Nephron (organoid): Measurements from ENCODE around the gene PDS5A.

Experiments used
- H3K27ac Mint-ChIP-seq, 3 experiments: 2 replicates each; pipeline ENCODE4 v1.8.0; 2020; ENCODE audit warnings: mixed read lengths in 3 of 3, mild to moderate bottlenecking in 2 of 3, moderate library complexity in 1 of 3
- H3K27me3 Mint-ChIP-seq: 2 replicates; pipeline ENCODE4 v1.8.0; 2021; ENCODE audit warnings: low read depth, mild to moderate bottlenecking, moderate library complexity, mixed read lengths
- H3K36me3 Mint-ChIP-seq: 2 replicates; pipeline ENCODE4 v1.8.0; 2020; ENCODE audit warnings: low read depth, mixed read lengths
- H3K4me1 Mint-ChIP-seq: 2 replicates; pipeline ENCODE4 v1.8.0; 2020; ENCODE audit warnings: mixed read lengths
- H3K4me3 Mint-ChIP-seq, 3 experiments: 2 replicates each; pipeline ENCODE4 v1.8.0; 2020; ENCODE audit warnings: mild to moderate bottlenecking in 3 of 3, mixed read lengths in 3 of 3, moderate library complexity in 2 of 3
- H3K9me3 Mint-ChIP-seq: 2 replicates; pipeline ENCODE4 v1.8.0; 2020; ENCODE audit warnings: mixed read lengths
- CTCF ChIP-seq, 3 experiments: fragments of 200-600 bp; sonication (generic); IDR thresholded peaks; one replicate each; pipeline ENCODE4 v1.5.0; 2021; ENCODE audit warnings: antibody characterized with exemption in 3 of 3; ENCODE audit not compliant: unreplicated experiment in 3 of 3

Gene PDS5A

GRCh38 chr4:39864391-39864790 lies 113.3 kb downstream of the PDS5A start:
- Mint-ChIP-seq H3K4me3 (no peak overlapping the region), H3K9me3 (no peaks in the 10 kb centered on the region), H3K27ac (no peak overlapping the region), H3K36me3 (peaks cover 58% of the 10 kb centered on the region), H3K27me3 (no peaks in the 10 kb centered on the region), H3K4me1 (no peaks in the 10 kb centered on the region)
- TF ChIP-seq CTCF (IDR thresholded peaks at IDR 0.05; ENCODE audit: unreplicated experiment in 3 of 3): no peak

GRCh38 chr4:39860804-39861203 lies 116.9 kb downstream of the PDS5A start:
- Mint-ChIP-seq H3K27ac (no peak overlapping the region), H3K36me3 (peaks cover 73% of the 10 kb centered on the region), H3K9me3 (peaks cover 4% of the 10 kb centered on the region), H3K4me1 (no peaks in the 10 kb centered on the region), H3K4me3 (no peak overlapping the region), H3K27me3 (no peaks in the 10 kb centered on the region)
- no peak for TF ChIP-seq CTCF (IDR thresholded peaks at IDR 0.05; ENCODE audit: unreplicated experiment in 3 of 3)

- Mint-ChIP-seq H3K36me3 (peaks cover 83% of the 10 kb centered on the region), H3K27ac (no peak overlapping the region), H3K9me3 (peaks cover 13% of the 10 kb centered on the region)
Observed at GRCh38 chr4:39855909-39856512, 121.7 kb downstream of the PDS5A start.

GRCh38 chr4:39852636-39853035 lies 125.1 kb downstream of the PDS5A start:
- Mint-ChIP-seq H3K4me3 (no peak overlapping the region), H3K27ac (no peak overlapping the region)
- TF ChIP-seq CTCF (IDR thresholded peaks at IDR 0.05; ENCODE audit: unreplicated experiment in 3 of 3): no peak

More at GRCh38 chr4:39855909-39856512, 121.7 kb downstream of the PDS5A start:
- no peak for TF ChIP-seq CTCF (IDR thresholded peaks at IDR 0.05; ENCODE audit: unreplicated experiment in 3 of 3)
- no peaks in the 10 kb centered on the region for H3K4me1 Mint-ChIP-seq
- no peak overlapping the region for H3K4me3 Mint-ChIP-seq
- no peaks in the 10 kb centered on the region for H3K27me3 Mint-ChIP-seq

GRCh38 chr4:39850727-39851126 lies 127.0 kb downstream of the PDS5A start:
- Mint-ChIP-seq H3K4me1 (no peaks in the 10 kb centered on the region), H3K27ac (no peak overlapping the region), H3K4me3 (no peak overlapping the region), H3K36me3 (peaks cover 52% of the 10 kb centered on the region), H3K27me3 (no peaks in the 10 kb centered on the region), H3K9me3 (peaks cover 8% of the 10 kb centered on the region)
- TF ChIP-seq CTCF (IDR thresholded peaks at IDR 0.05; ENCODE audit: unreplicated experiment in 3 of 3): no peak

More at GRCh38 chr4:39852636-39853035, 125.1 kb downstream of the PDS5A start:
- H3K4me1 Mint-ChIP-seq: no peaks in the 10 kb centered on the region
- H3K36me3 Mint-ChIP-seq: peaks cover 68% of the 10 kb centered on the region
- H3K27me3 Mint-ChIP-seq: no peaks in the 10 kb centered on the region
- peaks cover 13% of the 10 kb centered on the region for H3K9me3 Mint-ChIP-seq

GRCh38 chr4:39846705-39847104 lies 131.0 kb downstream of the PDS5A start:
- Mint-ChIP-seq H3K36me3 (peaks cover 35% of the 10 kb centered on the region), H3K27ac (no peak overlapping the region), H3K4me3 (no peak overlapping the region), H3K4me1 (no peaks in the 10 kb centered on the region), H3K27me3 (no peaks in the 10 kb centered on the region), H3K9me3 (no peaks in the 10 kb centered on the region)
- no peak for TF ChIP-seq CTCF (IDR thresholded peaks at IDR 0.05; ENCODE audit: unreplicated experiment in 3 of 3)
